GM19193 (cell line): Measurements from ENCODE around the gene HEMK1.

Experiments used
- POLR2A ChIP-seq: IDR thresholded peaks from 4 replicates; pipeline ENCODE4 v1.6.1; 2011; ENCODE audit not compliant: insufficient read depth, insufficient read length; ENCODE audit errors: extremely low read depth

HEMK1 gene

GRCh38 chr3:50568947-50569749 is at the start of gene HEMK1:
Gene HEMK1, plus strand, starts transcription at chr3:50569522. Its CDS starts 1,583 bp downstream, at chr3:50571105.
- TF ChIP-seq POLR2A = peak; percentile 76

- no peak for TF ChIP-seq POLR2A
Measured at GRCh38 chr3:50520849-50521248, 48.5 kb upstream of the HEMK1 start.

GRCh38 chr3:50521572-50521971 is 47.8 kb upstream of the HEMK1 start:
- no peak for TF ChIP-seq POLR2A

GRCh38 chr3:50523279-50523811 is 46.0 kb upstream of the HEMK1 start:
- no peak for TF ChIP-seq POLR2A

- no peak for TF ChIP-seq POLR2A
Measured at GRCh38 chr3:50524746-50525145, 44.6 kb upstream of the HEMK1 start.

- TF ChIP-seq POLR2A = no peak
Measured at GRCh38 chr3:50525191-50525910, 44.0 kb upstream of the HEMK1 start.

GRCh38 chr3:50525987-50526386 is 43.3 kb upstream of the HEMK1 start:
- no peak for TF ChIP-seq POLR2A

- TF ChIP-seq POLR2A = no peak
Measured at GRCh38 chr3:50530001-50530970, 39.0 kb upstream of the HEMK1 start.

GRCh38 chr3:50531201-50531600 is 38.1 kb upstream of the HEMK1 start:
- no peak for TF ChIP-seq POLR2A

GRCh38 chr3:50532062-50532705 is 37.1 kb upstream of the HEMK1 start:
- no peak for TF ChIP-seq POLR2A

- TF ChIP-seq POLR2A = no peak
Measured at GRCh38 chr3:50533316-50533715, 36.0 kb upstream of the HEMK1 start.

- no peak for TF ChIP-seq POLR2A
Measured at GRCh38 chr3:50533807-50534461, 35.4 kb upstream of the HEMK1 start.

- TF ChIP-seq POLR2A = no peak
Measured at GRCh38 chr3:50534681-50535330, 34.5 kb upstream of the HEMK1 start.
